Fibroblast of lung (primary cell): ENCODE results near the gene CDHR4. TPM values are rescaled to one million over a fixed set of nuclear protein-coding genes. Genes with fewer than 3 reads are reported as not detected.
"Not testable (repeated sequence)": the region's sequence is repeated elsewhere in the genome, so short reads cannot be mapped to it uniquely, and the experiment has no call there.

Experiments used
- DNase-seq, 2 donors: peaks; one replicate each; pipeline versions ENCODE4 v3.0.0 to v3.0.0-alpha.2; 2010; ENCODE audit warnings: low read depth in 2 of 2
- H2AFZ ChIP-seq: 2 replicates; pipeline ENCODE4 v1.5.1; 2012; ENCODE audit warnings: low read length, control low read depth, inconsistent platforms
- H3K27ac ChIP-seq: 2 replicates; pipeline ENCODE4 v1.5.1; 2011; ENCODE audit warnings: low read length, control low read depth; ENCODE audit not compliant: insufficient read depth
- H3K27me3 ChIP-seq: 2 replicates; pipeline ENCODE4 v1.5.1; 2011; ENCODE audit warnings: mild to moderate bottlenecking, low read length; ENCODE audit not compliant: control insufficient read depth, insufficient read depth
- H3K36me3 ChIP-seq: 2 replicates; pipeline ENCODE4 v1.5.1; 2011; ENCODE audit warnings: low read length; ENCODE audit not compliant: control insufficient read depth, insufficient read depth
- H3K4me1 ChIP-seq: 2 replicates; pipeline ENCODE4 v1.5.1; 2011; ENCODE audit warnings: low read length; ENCODE audit not compliant: control insufficient read depth, insufficient read depth; ENCODE audit errors: extremely low read depth
- H3K4me2 ChIP-seq: 2 replicates; pipeline ENCODE4 v1.5.1; 2011; ENCODE audit warnings: low read length, control low read depth; ENCODE audit not compliant: insufficient read depth; ENCODE audit errors: extremely low read depth
- H3K4me3 ChIP-seq, 4 experiments: fragments of 200-600 bp in 1 of 4; sonication (generic) in 1 of 4; replicated peaks in 1 of 4; 2 replicates each; pipeline ENCODE4 v1.5.1; 2011 to 2016; ENCODE audit warnings: low read length in 4 of 4, low read depth in 3 of 4, mild to moderate bottlenecking in 3 of 4, control low read depth in 2 of 4, inconsistent platforms in 1 of 4, mixed read lengths in 1 of 4; ENCODE audit not compliant: insufficient read depth in 1 of 4; ENCODE audit errors: control extremely low read depth in 1 of 4
- H3K79me2 ChIP-seq: 2 replicates; pipeline ENCODE4 v1.5.1; 2012; ENCODE audit warnings: mild to moderate bottlenecking, low read length, inconsistent platforms; ENCODE audit not compliant: control insufficient read depth, insufficient read depth
- H3K9ac ChIP-seq: 2 replicates; pipeline ENCODE4 v1.5.1; 2011; ENCODE audit warnings: mild to moderate bottlenecking, low read length, control low read depth; ENCODE audit not compliant: insufficient read depth
- H3K9me3 ChIP-seq: 2 replicates; pipeline ENCODE4 v1.5.1; 2012; ENCODE audit warnings: low read depth, low read length; ENCODE audit not compliant: control insufficient read depth, insufficient read depth
- H4K20me1 ChIP-seq: 2 replicates; pipeline ENCODE4 v1.5.1; 2011; ENCODE audit warnings: low read length; ENCODE audit not compliant: control insufficient read depth, insufficient read depth; ENCODE audit errors: extremely low read depth
- EZH2 ChIP-seq: IDR thresholded peaks from 2 replicates; pipeline ENCODE4 v1.5.1; 2012; ENCODE audit warnings: low read length, control low read depth, mild to moderate bottlenecking; ENCODE audit errors: missing control alignments
- polyA plus RNA-seq, 2 donors: library from polyadenylated mRNA; depleted of rRNA in 1 of 2; stranded (reverse) in 1 of 2; unstranded in 1 of 2; fragments of >200 nt; gene quantifications; 2 replicates each; pipeline ENCODE4 v1.2.1, GENCODE V29; 2011 to 2012; ENCODE audit warnings: missing spikeins in 1 of 2
- total RNA-seq: library from RNA; depleted of rRNA; stranded (reverse); fragments of >200 nt; gene quantifications from 2 replicates; pipeline ENCODE4 v1.2.1, GENCODE V29; 2014
- TF ChIP-seq, protein P1 (sequence below), 2 donors: IDR thresholded peaks in 1 of 2; conservative IDR thresholded peaks in 1 of 2; 1 replicate in 1 of 2; 2 replicates in 1 of 2; pipeline ENCODE4 v1.5.1; 2011 to 2012; ENCODE audit warnings: low read length in 2 of 2, control low read depth in 1 of 2, inconsistent platforms in 1 of 2, low read depth in 1 of 2, mild to moderate bottlenecking in 1 of 2

The CDHR4 gene
- total and polyA plus RNA-seq, 2 donors (not counting 1 experiment from before 2014, with no cell fraction given), result not detected

DNA sequence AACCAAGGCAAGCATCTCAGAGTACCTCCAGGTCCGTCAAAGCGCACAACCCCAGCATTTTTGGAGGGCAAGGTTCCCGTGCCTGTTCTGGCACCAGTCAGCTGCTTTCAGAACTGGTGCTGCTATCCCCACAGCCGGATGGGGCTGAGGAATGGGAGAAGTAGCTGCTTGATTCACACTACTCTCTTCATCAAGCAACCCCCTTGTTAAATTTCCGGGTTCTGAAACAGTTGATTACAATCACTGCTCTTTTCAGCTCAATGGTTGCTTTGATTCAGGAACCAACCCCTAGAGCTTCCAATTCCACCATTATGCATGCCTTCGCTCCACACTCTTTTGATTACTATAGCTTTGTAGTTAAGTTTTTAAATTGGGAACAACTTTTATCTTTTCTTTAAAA is 26.3 kb upstream of the CDHR4 start:
- H2AFZ ChIP-seq, result no peak overlapping the region
- TF ChIP-seq EZH2, result no peak
- TF ChIP-seq, protein P1, sequence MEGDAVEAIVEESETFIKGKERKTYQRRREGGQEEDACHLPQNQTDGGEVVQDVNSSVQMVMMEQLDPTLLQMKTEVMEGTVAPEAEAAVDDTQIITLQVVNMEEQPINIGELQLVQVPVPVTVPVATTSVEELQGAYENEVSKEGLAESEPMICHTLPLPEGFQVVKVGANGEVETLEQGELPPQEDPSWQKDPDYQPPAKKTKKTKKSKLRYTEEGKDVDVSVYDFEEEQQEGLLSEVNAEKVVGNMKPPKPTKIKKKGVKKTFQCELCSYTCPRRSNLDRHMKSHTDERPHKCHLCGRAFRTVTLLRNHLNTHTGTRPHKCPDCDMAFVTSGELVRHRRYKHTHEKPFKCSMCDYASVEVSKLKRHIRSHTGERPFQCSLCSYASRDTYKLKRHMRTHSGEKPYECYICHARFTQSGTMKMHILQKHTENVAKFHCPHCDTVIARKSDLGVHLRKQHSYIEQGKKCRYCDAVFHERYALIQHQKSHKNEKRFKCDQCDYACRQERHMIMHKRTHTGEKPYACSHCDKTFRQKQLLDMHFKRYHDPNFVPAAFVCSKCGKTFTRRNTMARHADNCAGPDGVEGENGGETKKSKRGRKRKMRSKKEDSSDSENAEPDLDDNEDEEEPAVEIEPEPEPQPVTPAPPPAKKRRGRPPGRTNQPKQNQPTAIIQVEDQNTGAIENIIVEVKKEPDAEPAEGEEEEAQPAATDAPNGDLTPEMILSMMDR (conservative IDR thresholded peaks at IDR 0.05 in 1 of 2, IDR thresholded peaks at IDR 0.05 in 1 of 2; ENCODE audit: low read depth in 1 of 2, low read length in 2 of 2), result no peak
- H3K79me2 ChIP-seq, result no peaks in the 10 kb centered on the region
- H3K9me3 ChIP-seq, result no peaks in the 10 kb centered on the region
- no peak overlapping the region for H3K4me3 ChIP-seq
- no peaks in the 10 kb centered on the region for H3K27me3 ChIP-seq
- H3K9ac ChIP-seq, result no peak overlapping the region
- no peak for DNase-seq
- no peak overlapping the region for H3K4me2 ChIP-seq
- no peaks in the 10 kb centered on the region for H4K20me1 ChIP-seq
- H3K36me3 ChIP-seq, result peaks cover 2% of the 10 kb centered on the region
- H3K27ac ChIP-seq, result no peak overlapping the region
- no peaks in the 10 kb centered on the region for H3K4me1 ChIP-seq

DNA sequence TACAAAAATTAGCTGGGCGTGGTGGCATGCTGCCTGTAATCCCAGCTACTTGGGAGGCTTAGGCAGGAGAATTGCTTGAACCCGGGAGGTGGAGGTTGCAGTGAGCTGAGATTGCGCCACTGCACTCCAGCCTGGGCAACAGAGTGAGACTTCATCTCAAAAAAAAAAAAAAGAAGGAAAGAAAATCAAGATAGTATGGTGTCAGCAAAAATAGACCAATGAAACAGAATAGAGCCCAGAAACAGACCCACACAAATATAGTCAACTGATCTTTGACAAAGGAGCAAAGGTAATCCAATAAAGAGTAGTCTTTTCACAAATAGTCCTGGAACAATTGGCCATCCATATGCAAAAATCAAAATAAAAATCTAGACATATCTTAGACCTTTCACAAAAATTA is 23.5 kb upstream of the CDHR4 start:
- not testable (repeated sequence) for H3K4me3 ChIP-seq, H3K9me3 ChIP-seq, H2AFZ ChIP-seq, H3K9ac ChIP-seq, H3K27ac ChIP-seq, H3K79me2 ChIP-seq, H3K36me3 ChIP-seq, DNase-seq, H4K20me1 ChIP-seq, H3K4me2 ChIP-seq, H3K4me1 ChIP-seq, H3K27me3 ChIP-seq

DNA sequence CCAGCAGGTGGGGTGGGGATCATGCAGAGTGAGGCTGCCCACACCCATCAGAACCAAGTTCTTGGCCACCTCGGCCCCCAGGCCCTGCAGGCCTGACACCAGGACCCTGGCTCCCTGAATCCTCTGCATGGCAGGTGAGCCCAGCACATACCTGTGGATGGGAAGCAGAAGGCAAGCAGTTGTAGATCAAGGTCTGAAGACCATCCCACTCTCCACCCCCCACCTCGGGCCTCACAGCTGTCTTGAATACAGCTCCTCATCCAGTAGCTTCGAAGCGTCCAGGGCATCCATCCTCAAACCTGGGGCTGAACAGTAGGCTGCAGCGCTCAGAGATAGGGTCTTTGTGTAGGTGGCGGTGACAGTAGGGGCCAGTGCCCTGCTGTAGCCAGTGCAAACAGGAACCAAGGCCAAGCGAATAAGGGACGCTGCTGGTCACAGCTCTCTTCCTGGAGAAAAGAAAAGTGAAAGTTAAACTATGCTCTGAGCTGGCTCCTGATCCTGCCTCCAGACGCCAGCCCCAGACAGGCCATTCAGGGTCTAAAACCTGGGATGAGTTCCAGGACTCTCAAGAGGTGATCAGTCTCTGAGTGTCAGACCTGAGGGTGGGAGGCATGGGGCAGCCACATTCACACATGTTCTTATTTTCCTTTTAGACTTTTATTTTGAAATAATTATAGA is 14.0 kb upstream of the CDHR4 start, which contains the start of gene UBA7:
Gene UBA7, minus strand, starts transcription at position 457 of the 678 bp plus-strand sequence. Its CDS starts 166 bp downstream, at position 291.
- H3K27ac ChIP-seq, result peak within 1 kb of the TSS; percentile 60

More for the DNA sequence above, 14.0 kb upstream of the CDHR4 start, which contains the start of gene UBA7:
- Histone ChIP-seq H3K79me2 (no peaks in the 10 kb centered on the region), H3K4me3 (peak within 1 kb of the TSS; percentile 29 to 71 (median 62)), H3K27me3 (no peaks in the 10 kb centered on the region), H3K9ac (peak within 1 kb of the TSS; percentile 64), H3K36me3 (peaks cover 6% of the 10 kb centered on the region), H3K4me1 (peaks cover 8% of the 10 kb centered on the region), H4K20me1 (no peaks in the 10 kb centered on the region), H2AFZ (peak within 1 kb of the TSS; percentile 86), H3K4me2 (peak within 1 kb of the TSS; percentile 98), H3K9me3 (no peaks in the 10 kb centered on the region)
- DNase-seq, result peak; percentile 87 to 88
- TF ChIP-seq, protein P1 (conservative IDR thresholded peaks at IDR 0.05 in 1 of 2, IDR thresholded peaks at IDR 0.05 in 1 of 2; ENCODE audit: low read depth in 1 of 2, low read length in 2 of 2), result no peak
- no peak for TF ChIP-seq EZH2
